H9 (cell line): ENCODE results near the gene ZNF444. TPM values are rescaled to one million over a fixed set of nuclear protein-coding genes. Genes with fewer than 3 reads are reported as not detected.
A peak's percentile ranks its signal among the peaks of the same experiment; 100 is the strongest.
"Not testable (repeated sequence)": the region's sequence is repeated elsewhere in the genome, so short reads cannot be mapped to it uniquely, and the experiment has no call there.

Source experiments
- DNase-seq: peaks from one replicate; pipeline ENCODE4 v3.0.0-alpha.2; 2017
- H2AFZ ChIP-seq: one replicate; pipeline ENCODE4 v1.6.1; 2013; ENCODE audit warnings: mild to moderate bottlenecking, low read length, control low read depth, moderate library complexity
- H2AK5ac ChIP-seq: 2 replicates; pipeline ENCODE4 v1.6.1; 2013; ENCODE audit warnings: low read length, control low read depth, mixed read lengths; ENCODE audit not compliant: insufficient read length
- H2BK120ac ChIP-seq: one replicate; pipeline ENCODE4 v1.6.1; 2013; ENCODE audit warnings: low read depth, mild to moderate bottlenecking, low read length, control low read depth, inconsistent platforms; ENCODE audit not compliant: poor library complexity, severe bottlenecking
- H2BK12ac ChIP-seq: 2 replicates; pipeline ENCODE4 v1.6.1; 2013; ENCODE audit warnings: low read length, control low read depth, mixed read lengths, low read depth; ENCODE audit not compliant: insufficient read length
- H2BK15ac ChIP-seq: 2 replicates; pipeline ENCODE4 v1.6.1; 2013; ENCODE audit warnings: low read depth, low read length, control low read depth
- H2BK20ac ChIP-seq: one replicate; pipeline ENCODE4 v1.6.1; 2013; ENCODE audit warnings: low read depth, mild to moderate bottlenecking, low read length, control low read depth, inconsistent platforms; ENCODE audit not compliant: poor library complexity, severe bottlenecking
- H2BK5ac ChIP-seq: 2 replicates; pipeline ENCODE4 v1.6.1; 2013; ENCODE audit warnings: low read length, control low read depth, mixed read lengths; ENCODE audit not compliant: insufficient read length
- H3K14ac ChIP-seq: 2 replicates; pipeline ENCODE4 v1.6.1; 2013; ENCODE audit warnings: low read length, control low read depth; ENCODE audit not compliant: insufficient read depth
- H3K18ac ChIP-seq: 2 replicates; pipeline ENCODE4 v1.6.1; 2013; ENCODE audit warnings: low read depth, mild to moderate bottlenecking, mixed read lengths, low read length, control low read depth; ENCODE audit not compliant: insufficient read length
- H3K23ac ChIP-seq: 2 replicates; pipeline ENCODE4 v1.6.1; 2013; ENCODE audit warnings: low read length, control low read depth, mixed read lengths, low read depth; ENCODE audit not compliant: insufficient read length
- H3K23me2 ChIP-seq: 2 replicates; pipeline ENCODE4 v1.6.1; 2013; ENCODE audit warnings: low read depth, mild to moderate bottlenecking, mixed read lengths, low read length, control low read depth; ENCODE audit not compliant: insufficient read length, poor library complexity, severe bottlenecking
- H3K27ac ChIP-seq: 2 replicates; pipeline ENCODE4 v1.5.1; 2013; ENCODE audit warnings: low read length, control low read depth, mixed read lengths, low read depth; ENCODE audit not compliant: insufficient read length
- H3K27me3 ChIP-seq: 2 replicates; pipeline ENCODE4 v1.6.1; 2013; ENCODE audit warnings: low read length, control low read depth, inconsistent platforms; ENCODE audit not compliant: insufficient read depth
- H3K4ac ChIP-seq: 2 replicates; pipeline ENCODE4 v1.6.1; 2013; ENCODE audit warnings: low read depth, mild to moderate bottlenecking, control low read depth, inconsistent platforms, low read length, moderate library complexity
- H3K4me1 ChIP-seq: 2 replicates; pipeline ENCODE4 v1.6.1; 2013; ENCODE audit warnings: low read length, control low read depth, inconsistent platforms; ENCODE audit not compliant: insufficient read depth
- H3K4me2 ChIP-seq: 2 replicates; pipeline ENCODE4 v1.6.1; 2013; ENCODE audit warnings: low read length, control low read depth, mixed read lengths; ENCODE audit not compliant: insufficient read length, insufficient read depth
- H3K56ac ChIP-seq: 2 replicates; pipeline ENCODE4 v1.6.1; 2013; ENCODE audit warnings: low read depth, mild to moderate bottlenecking, mixed read lengths, low read length, control low read depth; ENCODE audit not compliant: insufficient read length
- H3K79me1 ChIP-seq: 2 replicates; pipeline ENCODE4 v1.6.1; 2013; ENCODE audit warnings: low read depth, mild to moderate bottlenecking, moderate library complexity, low read length, control low read depth, inconsistent platforms; ENCODE audit not compliant: insufficient read depth, poor library complexity, severe bottlenecking
- H3K79me2 ChIP-seq: 2 replicates; pipeline ENCODE4 v1.6.1; 2013; ENCODE audit warnings: low read length, control low read depth, inconsistent platforms; ENCODE audit not compliant: insufficient read depth
- H3K9ac ChIP-seq: 2 replicates; pipeline ENCODE4 v1.6.1; 2013; ENCODE audit warnings: low read length, control low read depth, mixed read lengths; ENCODE audit not compliant: insufficient read length; ENCODE audit errors: extremely low read depth
- H3K9me3 ChIP-seq: one replicate; pipeline ENCODE4 v1.6.1; 2013; ENCODE audit warnings: low read depth, low read length, inconsistent platforms; ENCODE audit not compliant: control insufficient read depth
- H3T11ph ChIP-seq: one replicate; pipeline ENCODE4 v1.6.1; 2013; ENCODE audit warnings: mild to moderate bottlenecking, low read length, control low read depth, inconsistent platforms
- H4K20me1 ChIP-seq: one replicate; pipeline ENCODE4 v1.6.1; 2013; ENCODE audit not compliant: control insufficient read depth, insufficient read length, insufficient read depth
- H4K5ac ChIP-seq: 2 replicates; pipeline ENCODE4 v1.6.1; 2013; ENCODE audit warnings: low read depth, mild to moderate bottlenecking, mixed read lengths, low read length, control low read depth; ENCODE audit not compliant: insufficient read length
- H4K8ac ChIP-seq: replicated peaks from 2 replicates; pipeline ENCODE4 v1.6.1; 2013; ENCODE audit warnings: low read length, control low read depth, mixed read lengths, low read depth; ENCODE audit not compliant: insufficient read length
- H4K91ac ChIP-seq: 2 replicates; pipeline ENCODE4 v1.6.1; 2013; ENCODE audit warnings: low read depth, mild to moderate bottlenecking, moderate library complexity, mixed read lengths, low read length, control low read depth; ENCODE audit not compliant: insufficient read length
- H3K27ac Mint-ChIP-seq, 3 experiments: 2 replicates in 2 of 3; 3 replicates in 1 of 3; pipeline ENCODE4 v1.8.0; 2020 to 2021; ENCODE audit warnings: mixed read lengths in 3 of 3, mild to moderate bottlenecking in 1 of 3, moderate library complexity in 1 of 3
- H3K27me3 Mint-ChIP-seq: 2 replicates; pipeline ENCODE4 v1.8.0; 2021; ENCODE audit warnings: low read depth, mild to moderate bottlenecking, moderate library complexity, mixed read lengths
- H3K36me3 Mint-ChIP-seq, 3 experiments: 2 replicates in 2 of 3; 3 replicates in 1 of 3; pipeline ENCODE4 v1.8.0; 2020 to 2021; ENCODE audit warnings: low read depth in 3 of 3, mixed read lengths in 3 of 3; ENCODE audit not compliant: insufficient read depth in 1 of 3
- H3K4me1 Mint-ChIP-seq, 2 experiments: 2 replicates each; pipeline ENCODE4 v1.8.0; 2020; ENCODE audit warnings: mixed read lengths in 2 of 2
- H3K4me3 Mint-ChIP-seq, 2 experiments: 2 replicates in 1 of 2; 3 replicates in 1 of 2; pipeline ENCODE4 v1.8.0; 2020 to 2021; ENCODE audit warnings: mild to moderate bottlenecking in 2 of 2, mixed read lengths in 2 of 2, moderate library complexity in 1 of 2
- H3K9me3 Mint-ChIP-seq, 2 experiments: 2 replicates in 1 of 2; 3 replicates in 1 of 2; pipeline ENCODE4 v1.8.0; 2020; ENCODE audit warnings: mild to moderate bottlenecking in 2 of 2, mixed read lengths in 2 of 2, moderate library complexity in 1 of 2
- CTCF ChIP-seq: fragments of 200-600 bp; sonication (generic); conservative IDR thresholded peaks from 3 replicates; pipeline ENCODE4 v1.8.0; 2021; ENCODE audit warnings: antibody characterized with exemption, mild to moderate bottlenecking
- WGBS: extraction: QIAGEN DNeasy Blood & Tissue Kit; methylation state at CpG from one replicate; pipeline ENCODE4 v1.1.7; 2013; ENCODE audit warnings: missing lambda C conversion rate, low lambda C conversion rate, mixed read lengths; ENCODE audit not compliant: insufficient read length; ENCODE audit errors: extremely low coverage; 5-methylcytosine and 5-hydroxymethylcytosine counted together
- total RNA-seq: library from RNA; stranded (reverse); gene quantifications from 2 replicates; pipeline ENCODE4 v1.2.1, GENCODE V29; 2021

Gene ZNF444
- total RNA-seq, 1 experiment from 2014 or later = 49.7 TPM

- no peak overlapping the region for H4K8ac ChIP-seq
- no peak overlapping the region for H2BK120ac ChIP-seq
- no peak overlapping the region for H2BK15ac ChIP-seq
- Mint-ChIP-seq H3K9me3 (peaks cover 0 to 4% of the 10 kb centered on the region in 2 experiments; a peak in 1 of 5 replicates), H3K4me3 (no peak overlapping the region), H3K36me3 (no peaks in the 10 kb centered on the region), H3K27ac (no peak overlapping the region), H3K27me3 (peaks cover 11% of the 10 kb centered on the region), H3K4me1 (peaks cover 4 to 13% of the 10 kb centered on the region in 2 experiments; a peak in 3 of 4 replicates)
- no peak overlapping the region for H3K23ac ChIP-seq
- H3K27me3 ChIP-seq = no peaks in the 10 kb centered on the region
- no peaks in the 10 kb centered on the region for H3K9me3 ChIP-seq
- TF ChIP-seq CTCF = no peak
- H2BK12ac ChIP-seq = no peak overlapping the region
- H3K4ac ChIP-seq = no peak overlapping the region
- H3K79me1 ChIP-seq = no peaks in the 10 kb centered on the region
- H4K5ac ChIP-seq = no peak overlapping the region
- no peaks in the 10 kb centered on the region for H4K20me1 ChIP-seq
- H2BK5ac ChIP-seq = no peak overlapping the region
- no peak overlapping the region for H3K14ac ChIP-seq
- peaks cover 3% of the 10 kb centered on the region for H3K23me2 ChIP-seq
- no peak overlapping the region for H3K56ac ChIP-seq
- no peak for DNase-seq
- H3T11ph ChIP-seq = no peak overlapping the region
- H2AK5ac ChIP-seq = no peak overlapping the region
- H3K79me2 ChIP-seq = no peaks in the 10 kb centered on the region
- H2BK20ac ChIP-seq = no peak overlapping the region
- no peak overlapping the region for H3K4me2 ChIP-seq
- H3K9ac ChIP-seq = no peak overlapping the region
- no CpG with 5 or more reads among the region's 11 CpGs for WGBS
- H3K4me1 ChIP-seq = no peaks in the 10 kb centered on the region
- no peak overlapping the region for H2AFZ ChIP-seq
- no peak overlapping the region for H3K18ac ChIP-seq
- H3K27ac ChIP-seq = no peak overlapping the region
- H4K91ac ChIP-seq = no peak overlapping the region
Measured at GRCh38 chr19:56174550-56174949, 33.5 kb downstream of the ZNF444 start.

GRCh38 chr19:56175861-56176307 is 34.8 kb downstream of the ZNF444 start, which contains the start of gene GALP:
Gene GALP, plus strand, starts transcription at chr19:56176008. Its CDS starts 1,101 bp downstream, at chr19:56177109.
- H4K5ac ChIP-seq, DNase-seq, H3K4ac ChIP-seq, H2BK5ac ChIP-seq, H2AK5ac ChIP-seq, H3K9me3 ChIP-seq, H2AFZ ChIP-seq, H3K27me3 Mint-ChIP-seq, H3K14ac ChIP-seq, H3K4me2 ChIP-seq, H2BK20ac ChIP-seq, H3K4me1 ChIP-seq, H3T11ph ChIP-seq, H3K79me2 ChIP-seq, H3K9me3 Mint-ChIP-seq, H3K23me2 ChIP-seq, H3K79me1 ChIP-seq, H4K20me1 ChIP-seq, H3K56ac ChIP-seq, H3K36me3 Mint-ChIP-seq, H2BK12ac ChIP-seq, H3K27ac Mint-ChIP-seq, H3K27me3 ChIP-seq, H3K18ac ChIP-seq, H4K91ac ChIP-seq, H2BK120ac ChIP-seq, H3K9ac ChIP-seq, H3K27ac ChIP-seq, H4K8ac ChIP-seq, H3K23ac ChIP-seq: not testable (repeated sequence)
- WGBS = no CpG with 5 or more reads among the region's 15 CpGs
- H3K4me3 Mint-ChIP-seq = peak within 1 kb of the TSS in 1 of 2 experiments; percentile 54; a peak in 1 of 5 replicates
- peaks cover 4 to 13% of the 10 kb centered on the region in 2 experiments; a peak in 3 of 4 replicates for H3K4me1 Mint-ChIP-seq
- 0 out of 2 replicates have a peak within 1 kb of the TSS, but pooled peaks have one; percentile 96 for H2BK15ac ChIP-seq
